IPS-NIHi11 (cell line): ENCODE data around the gene B3GNT7.
A peak's percentile ranks its signal among the peaks of the same experiment; 100 is the strongest.
"Not testable (repeated sequence)": the region's sequence is repeated elsewhere in the genome, so short reads cannot be mapped to it uniquely, and the experiment has no call there.

ENCODE experiments used
- DNase-seq: peaks from one replicate; pipeline ENCODE4 v3.0.0; 2012; ENCODE audit warnings: mixed read lengths, low spot score

The B3GNT7 gene

DNA sequence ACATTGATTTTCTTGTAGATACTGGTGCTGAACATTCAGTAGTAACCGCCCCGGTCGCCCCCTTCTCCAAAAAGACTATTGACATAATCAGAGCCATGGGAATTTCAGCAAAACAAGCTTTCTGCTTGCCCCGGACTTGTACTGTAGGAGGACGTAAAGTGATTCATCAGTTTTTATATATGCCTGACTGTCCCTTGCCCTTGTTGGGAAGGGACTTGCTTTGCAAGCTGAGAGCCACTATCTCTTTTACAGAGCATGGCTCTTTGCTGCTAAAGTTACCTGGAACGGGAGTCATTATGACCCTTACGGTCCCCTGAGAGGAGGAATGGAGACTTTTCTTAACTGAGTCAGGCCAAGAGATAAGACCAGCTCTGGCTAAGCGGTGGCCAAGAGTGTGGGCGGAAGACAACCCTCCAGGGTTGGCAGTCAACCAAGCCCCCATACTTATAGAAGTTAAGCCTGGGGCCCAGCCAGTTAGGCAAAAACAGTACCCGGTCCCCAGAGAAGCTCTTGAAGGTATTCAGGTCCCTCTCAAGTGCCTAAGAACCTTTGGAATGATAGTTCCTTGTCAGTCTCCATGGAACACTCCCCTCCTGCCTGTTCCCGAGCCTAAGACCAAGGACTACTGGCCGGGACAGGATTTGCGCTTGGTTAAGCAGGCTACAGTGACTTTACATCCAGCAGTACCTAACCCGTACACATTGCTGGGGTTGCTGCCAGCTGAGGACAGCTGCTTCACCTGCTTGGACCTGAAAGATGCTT, 8.1 kb downstream of the B3GNT7 start:
- not testable (repeated sequence) for DNase-seq

DNA sequence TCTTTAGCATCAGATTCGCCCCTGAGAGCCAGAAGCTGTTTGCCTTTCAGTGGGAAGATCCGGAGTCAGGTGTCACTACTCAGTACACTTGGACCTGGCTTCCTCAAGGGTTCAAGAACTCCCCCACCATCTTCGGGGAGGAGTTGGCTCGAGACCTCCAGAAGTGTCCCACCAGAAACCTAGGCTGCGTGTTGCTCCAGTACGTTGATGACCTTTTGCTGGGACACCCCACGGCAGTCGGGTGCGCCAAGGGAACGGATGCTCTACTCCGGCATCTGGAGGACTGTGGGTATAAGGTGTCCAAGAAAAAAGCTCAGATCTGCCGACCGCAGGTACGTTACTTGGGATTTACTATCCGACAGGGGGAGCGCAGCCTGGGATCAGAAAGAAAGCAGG, 8.7 kb downstream of the B3GNT7 start:
- DNase-seq = not testable (repeated sequence)

DNA sequence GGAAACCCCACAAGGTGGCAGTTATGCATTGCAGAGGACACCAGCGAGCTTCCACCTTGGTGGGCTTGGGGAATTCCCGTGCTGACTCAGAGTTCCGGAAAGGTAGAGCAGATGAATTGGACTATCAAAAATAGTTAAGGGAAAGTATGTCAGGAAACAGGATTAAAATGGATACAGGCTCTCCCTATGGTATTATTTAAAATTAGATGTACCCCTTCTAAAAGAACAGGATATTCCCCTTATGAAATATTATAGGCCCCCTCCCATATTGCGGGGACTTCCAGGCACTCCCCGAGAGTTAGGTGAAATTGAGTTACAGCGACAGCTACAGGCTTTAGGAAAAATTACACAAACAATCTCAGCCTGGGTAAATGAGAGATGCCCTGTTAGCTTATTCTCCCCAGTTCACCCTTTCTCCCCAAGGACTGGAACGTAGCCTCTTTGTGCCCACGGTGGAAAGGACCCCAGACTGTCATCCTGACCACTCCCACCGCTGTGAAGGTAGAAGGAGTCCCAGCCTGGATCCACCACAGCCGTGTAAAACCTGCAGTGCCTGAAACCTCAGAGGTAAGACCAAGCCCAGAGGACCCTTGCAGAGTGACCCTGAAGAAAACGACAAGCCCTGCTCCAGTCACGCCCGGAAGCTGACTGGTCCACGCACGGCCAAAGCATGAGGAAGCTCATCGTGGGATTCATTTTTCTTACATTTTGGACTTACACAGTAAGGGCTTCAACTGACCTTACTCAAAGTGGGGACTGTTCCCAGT, 10.3 kb downstream of the B3GNT7 start:
- not testable (repeated sequence) for DNase-seq

DNA sequence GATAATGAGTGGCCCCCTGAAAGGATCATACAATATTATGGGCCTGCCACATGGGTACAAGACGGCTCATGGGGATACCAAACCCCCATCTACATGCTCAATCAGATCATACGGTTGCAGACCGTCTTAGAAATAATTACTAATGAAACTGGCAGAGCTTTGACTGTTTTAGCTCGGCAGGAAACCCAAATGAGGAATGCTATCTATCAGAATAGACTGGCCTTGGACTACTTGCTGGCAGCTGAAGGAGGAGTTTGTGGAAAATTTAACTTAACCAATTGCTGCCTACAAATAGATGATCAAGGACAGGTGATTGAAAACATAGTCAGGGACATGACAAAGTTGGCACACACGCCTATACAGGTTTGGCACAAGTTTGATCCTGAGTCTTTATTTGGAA, 12.2 kb downstream of the B3GNT7 start:
- not testable (repeated sequence) for DNase-seq

DNA sequence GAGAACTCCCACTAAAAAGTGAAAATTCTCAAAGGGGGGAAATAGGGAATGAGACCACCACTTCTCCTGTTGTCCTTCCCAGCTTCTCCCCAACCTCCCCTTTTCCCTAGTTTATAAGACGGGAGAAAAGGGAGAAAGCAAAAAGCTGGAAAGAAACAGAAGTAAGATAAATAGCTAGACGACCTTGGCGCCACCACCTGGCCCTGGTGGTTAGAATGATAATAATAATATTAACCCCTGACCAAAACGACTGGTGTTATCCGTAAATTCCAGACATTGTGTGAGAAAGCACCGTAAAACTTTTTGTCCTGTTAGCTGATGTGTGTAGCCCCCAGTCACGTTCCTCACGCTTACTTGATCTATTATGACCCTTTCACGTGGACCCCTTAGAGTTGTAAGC, 12.8 kb downstream of the B3GNT7 start:
- not testable (repeated sequence) for DNase-seq

DNA sequence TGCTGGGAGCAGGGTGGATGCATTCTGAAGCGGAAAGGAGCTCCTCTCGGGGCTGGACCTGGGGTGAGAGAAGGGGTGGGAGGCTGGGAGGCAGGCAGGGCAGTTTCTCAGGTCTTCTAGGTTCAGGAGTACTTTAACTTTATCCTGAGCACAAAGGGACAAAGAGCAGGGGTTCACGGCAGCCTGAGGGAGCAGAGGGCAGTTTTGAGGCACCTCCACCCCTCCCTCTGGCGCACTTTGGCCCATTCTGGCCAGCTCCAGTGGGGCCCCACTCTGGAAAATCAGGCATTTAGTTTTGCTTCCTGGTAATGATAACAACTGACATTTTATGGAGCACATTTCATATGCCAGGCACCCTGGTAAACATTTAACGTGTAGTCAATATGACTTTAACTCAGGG, 14.3 kb downstream of the B3GNT7 start:
- no peak for DNase-seq

DNA sequence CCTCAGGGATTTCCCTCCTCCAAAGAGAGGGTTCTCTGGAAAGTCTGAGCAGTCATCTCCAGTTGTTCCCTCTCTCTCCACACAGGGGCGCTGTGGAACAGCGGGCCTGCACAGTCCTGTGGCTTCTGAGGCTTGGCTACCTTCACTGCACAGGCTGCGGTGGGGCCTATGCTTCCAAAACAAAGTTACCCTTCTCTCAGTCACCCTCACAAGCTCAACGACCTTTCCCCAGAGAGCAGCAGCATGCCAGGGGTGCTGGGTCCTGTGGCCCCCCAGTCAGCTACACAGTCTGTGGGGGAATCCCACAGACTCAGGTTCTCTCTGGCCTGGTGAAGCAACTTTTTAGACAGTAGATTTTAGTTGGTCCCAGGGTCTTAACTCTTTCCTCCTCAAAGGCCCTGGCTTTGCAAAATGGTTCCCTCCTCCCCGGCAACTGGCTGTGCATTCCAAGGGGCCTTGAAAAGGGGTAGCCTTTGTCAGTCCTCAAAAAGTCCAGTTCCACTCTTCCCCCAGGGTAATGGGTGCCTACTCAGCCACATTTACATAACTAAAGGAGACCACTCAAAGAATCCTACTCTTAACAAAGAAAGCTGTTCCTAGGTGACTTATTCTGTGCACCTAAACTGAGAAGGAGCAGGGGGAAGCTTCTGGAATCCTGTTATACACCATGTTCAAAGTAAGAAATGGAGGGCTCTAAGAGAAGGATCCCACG, 14.9 kb downstream of the B3GNT7 start:
- peak; percentile 45 for DNase-seq

DNA sequence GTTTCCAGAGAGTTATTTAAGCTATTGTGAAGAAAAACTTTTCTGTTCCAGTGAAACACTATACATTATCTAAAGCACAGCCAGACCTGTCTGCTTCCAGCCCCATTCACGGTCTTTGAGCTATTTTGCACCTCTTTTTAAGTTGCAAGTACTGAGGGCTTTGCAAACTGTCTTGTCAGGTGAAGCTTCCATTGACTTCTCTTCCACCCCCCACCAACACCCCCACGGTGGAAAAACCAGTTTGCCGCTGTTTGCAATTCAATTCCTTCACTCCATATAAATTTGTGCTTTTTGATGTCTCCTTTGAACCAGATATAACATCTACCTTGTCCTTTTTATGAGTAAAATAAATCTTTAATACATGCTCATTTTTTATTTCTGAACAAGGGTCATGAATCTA, 15.7 kb downstream of the B3GNT7 start:
- DNase-seq = no peak

DNA sequence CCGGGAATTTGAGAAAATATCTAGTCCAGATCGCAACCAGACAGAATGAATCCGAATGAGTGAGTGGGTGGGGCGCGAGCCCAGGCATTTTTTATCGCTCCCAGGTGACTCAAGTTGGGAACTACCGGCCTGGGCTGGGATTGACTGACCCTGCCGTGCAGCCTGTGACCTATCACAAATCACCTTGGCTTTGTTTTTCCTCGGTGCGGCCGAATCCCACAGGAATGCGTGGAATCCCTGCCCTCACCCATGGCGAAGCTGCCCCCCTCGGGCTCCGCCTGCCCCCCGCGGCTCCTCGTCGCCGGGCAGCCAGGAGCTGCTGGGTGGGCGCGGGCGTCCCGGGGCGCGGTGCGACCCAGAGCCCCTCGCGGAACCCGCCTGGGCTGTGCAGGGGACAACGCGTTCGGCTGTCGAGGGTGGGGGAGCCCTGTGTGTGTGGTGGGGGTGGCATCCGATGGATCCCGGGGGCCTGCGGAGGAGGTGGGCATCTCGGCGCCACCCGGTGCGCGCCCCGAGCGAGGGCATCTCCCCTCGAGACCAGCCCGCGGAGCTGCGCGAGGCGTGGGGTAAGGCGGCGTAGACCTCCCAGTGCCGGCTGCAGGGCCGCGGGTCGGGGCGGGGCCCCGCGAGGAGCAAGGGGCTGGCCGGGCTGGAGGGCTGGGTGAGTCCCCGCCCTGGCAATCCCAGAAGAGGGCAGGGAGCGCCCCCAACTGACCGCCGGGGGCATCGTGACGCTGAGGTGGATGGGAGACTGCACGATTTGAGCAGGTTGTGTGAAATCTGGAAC, 16.5 kb downstream of the B3GNT7 start:
- peak; percentile 85 for DNase-seq

DNA sequence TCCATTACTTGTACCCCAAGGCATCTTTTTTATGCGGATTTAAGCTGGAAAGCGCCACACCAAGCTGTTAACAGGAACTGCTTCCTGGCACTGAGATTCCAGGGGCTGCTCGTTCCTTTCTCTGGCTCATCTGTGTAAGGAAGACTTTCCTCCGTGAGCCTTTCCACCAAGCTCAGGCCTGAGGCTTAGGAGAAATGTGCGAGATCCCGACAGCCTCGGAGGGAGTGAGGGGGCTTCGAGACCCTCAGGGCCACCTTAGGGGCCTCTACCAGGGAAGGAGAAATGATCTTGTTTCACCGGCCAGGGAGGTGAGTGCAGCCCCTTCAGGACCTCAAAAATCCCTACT, 17.1 kb downstream of the B3GNT7 start:
- no peak for DNase-seq

DNA sequence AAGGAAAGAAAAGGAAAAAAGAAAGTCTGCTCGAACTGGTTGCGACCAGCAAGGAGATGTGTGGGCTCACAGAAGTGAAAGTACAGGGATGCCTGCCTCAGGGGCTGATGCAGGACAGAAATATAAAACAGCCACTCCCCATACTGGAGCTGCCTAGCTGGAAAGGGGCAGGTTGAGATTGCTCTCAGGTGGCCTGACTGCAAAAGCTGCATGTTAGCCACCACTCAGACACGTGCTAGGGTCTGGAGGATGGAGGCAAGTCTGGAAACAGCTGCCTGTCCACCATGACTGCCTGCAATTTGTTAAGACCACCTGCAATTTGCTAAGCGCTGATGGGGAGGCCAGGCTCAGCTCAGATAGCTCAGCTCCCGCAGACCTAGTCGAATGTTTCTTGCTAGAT, 17.9 kb downstream of the B3GNT7 start:
- no peak for DNase-seq

DNA sequence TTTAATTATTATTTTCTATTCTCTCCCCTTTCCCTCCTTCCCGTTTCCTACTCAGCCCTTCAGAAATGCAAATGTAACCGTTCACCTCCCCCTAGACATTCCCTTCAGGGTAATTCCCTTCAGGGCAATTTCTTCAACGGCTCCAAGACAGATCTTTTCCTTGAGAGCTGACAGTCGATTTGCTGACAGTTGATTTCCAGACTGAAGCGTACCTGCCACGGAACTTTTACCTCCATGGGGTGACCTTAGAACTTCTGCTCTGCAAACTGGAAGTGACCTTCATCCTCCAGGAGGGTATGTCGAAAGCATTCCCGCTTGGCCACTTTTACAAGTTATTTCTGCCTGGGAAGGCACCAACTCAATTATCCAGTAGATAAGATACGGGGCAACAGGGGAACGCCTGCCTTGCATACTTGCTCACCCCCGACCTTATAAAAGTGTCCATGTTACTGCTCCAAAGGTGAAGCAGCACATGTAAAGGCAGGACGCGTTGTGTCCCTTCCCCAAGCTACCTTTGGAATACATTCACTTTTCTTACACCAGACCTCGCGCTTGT, 18.5 kb downstream of the B3GNT7 start:
- DNase-seq = peak; percentile 4

DNA sequence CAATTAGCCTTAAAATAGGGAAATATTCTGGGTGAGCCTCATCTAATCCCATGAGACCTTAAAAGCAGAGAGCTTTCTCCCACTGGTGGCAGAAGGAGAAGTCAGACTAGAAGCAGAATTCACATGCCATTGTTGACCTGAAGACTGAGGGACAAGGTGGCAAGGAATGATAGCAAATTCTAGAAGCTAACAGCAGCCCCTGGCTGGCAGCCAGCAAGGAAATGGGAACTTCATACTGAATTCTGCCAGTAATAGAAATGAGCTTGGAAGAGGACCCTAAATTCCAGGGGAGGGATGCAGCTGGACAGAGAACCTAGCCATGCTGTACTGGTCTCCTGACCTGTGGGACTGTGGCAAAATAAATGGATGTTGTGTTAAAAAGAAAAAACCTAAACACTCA, 19.5 kb downstream of the B3GNT7 start:
- DNase-seq = no peak

DNA sequence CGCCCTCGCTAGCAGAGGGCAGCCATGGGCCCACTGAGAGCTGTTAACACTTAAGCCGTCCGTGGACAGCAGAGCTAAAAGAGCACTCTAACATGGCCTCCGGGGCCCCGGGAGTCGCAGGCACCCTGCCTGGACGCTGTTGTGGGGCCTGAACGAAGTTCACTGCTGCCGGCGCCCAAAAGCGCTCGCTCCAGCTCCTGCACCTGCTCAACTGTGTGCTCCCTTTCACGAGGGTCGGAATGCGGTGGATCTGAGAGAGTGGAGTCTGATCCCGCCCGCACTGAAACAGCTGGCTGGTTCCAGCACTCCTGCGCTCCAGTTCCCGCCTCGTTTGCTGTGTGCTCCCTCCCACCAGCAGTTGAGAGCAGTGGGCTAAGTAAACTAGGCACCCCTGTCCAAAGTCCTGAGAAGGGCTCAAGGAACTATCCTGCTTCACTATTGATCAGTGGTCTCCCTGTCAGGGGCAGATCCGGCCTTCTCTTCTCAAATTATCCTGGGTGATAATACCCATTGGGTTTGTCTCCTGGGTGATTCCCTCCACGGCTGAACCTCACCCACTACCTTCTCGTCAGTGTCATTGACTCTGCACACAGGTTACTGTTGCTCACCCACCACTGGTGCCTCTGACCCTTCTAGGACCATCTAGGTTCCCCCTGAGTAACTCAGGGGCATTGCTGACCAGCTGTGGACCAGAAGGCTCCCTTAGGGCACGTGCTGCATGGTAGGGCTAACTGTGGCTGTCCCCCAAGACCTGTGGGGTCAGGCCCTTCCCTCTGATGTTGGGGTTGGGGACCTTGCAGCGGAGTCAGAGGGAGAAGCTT, 23.5 kb downstream of the B3GNT7 start:
- DNase-seq = no peak

DNA sequence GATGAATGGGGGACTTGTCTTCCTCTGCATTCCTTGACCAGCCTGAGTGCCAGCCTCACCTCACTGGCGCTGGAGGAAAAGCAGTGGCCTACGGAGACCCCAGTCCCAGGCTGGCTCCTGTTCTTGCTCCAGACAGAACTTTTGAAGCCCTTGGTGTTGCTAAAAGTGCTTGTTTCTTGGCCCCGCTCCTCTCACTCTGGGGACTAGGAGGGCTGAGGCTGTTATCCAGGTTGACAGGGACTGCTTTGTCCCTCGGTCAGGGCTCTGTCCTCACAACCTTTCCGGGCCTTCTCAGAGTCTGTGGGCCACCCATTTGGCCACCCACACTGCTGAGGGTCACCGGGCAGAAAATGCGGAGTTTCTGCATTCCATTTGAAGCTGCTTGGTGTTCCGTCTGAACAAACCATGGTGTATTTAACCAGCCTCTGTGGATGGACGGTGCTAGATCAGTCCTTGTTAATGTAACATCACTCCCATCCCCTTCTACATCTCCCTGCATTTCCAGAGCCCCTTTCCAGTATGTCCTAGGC, 25.6 kb downstream of the B3GNT7 start:
- DNase-seq = no peak

DNA sequence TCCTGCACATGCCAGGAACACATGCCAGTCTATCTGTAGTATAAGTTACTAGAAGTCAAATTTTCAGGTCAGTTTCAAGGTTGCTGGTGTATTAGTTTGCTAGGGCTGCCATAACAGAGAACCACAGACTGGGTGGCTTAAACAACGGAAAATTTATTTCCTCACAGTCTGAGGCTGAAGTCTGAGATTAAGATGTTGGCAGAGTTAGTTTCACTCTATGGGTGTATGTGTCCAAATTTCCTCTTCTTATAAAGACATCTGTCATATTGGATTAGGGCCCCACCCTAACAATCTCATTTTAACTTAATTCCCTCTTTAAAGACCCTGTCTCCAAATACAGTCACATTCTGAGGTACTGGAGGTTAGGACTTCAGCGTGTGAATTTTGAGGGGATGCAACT, 26.5 kb downstream of the B3GNT7 start:
- no peak for DNase-seq

DNA sequence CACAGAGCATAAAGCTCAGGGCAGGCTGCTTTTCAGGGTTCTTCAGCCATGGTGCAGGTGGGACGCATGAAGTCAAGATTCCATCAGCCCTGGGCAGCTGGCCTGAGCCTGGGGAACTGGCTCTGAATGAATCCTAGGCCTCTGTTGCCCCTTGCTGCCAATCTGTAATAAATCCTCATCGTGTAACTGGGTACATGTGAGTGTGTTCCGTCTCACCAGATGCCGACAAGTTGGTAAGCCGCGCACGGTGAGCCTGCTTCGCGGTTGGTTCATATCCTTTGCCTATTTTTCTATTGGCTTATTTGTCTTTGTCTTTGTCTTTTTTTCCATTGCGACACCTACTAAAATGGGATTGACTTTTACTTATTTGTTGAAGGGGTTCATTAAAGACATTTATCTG, 27.7 kb downstream of the B3GNT7 start:
- DNase-seq = no peak

DNA sequence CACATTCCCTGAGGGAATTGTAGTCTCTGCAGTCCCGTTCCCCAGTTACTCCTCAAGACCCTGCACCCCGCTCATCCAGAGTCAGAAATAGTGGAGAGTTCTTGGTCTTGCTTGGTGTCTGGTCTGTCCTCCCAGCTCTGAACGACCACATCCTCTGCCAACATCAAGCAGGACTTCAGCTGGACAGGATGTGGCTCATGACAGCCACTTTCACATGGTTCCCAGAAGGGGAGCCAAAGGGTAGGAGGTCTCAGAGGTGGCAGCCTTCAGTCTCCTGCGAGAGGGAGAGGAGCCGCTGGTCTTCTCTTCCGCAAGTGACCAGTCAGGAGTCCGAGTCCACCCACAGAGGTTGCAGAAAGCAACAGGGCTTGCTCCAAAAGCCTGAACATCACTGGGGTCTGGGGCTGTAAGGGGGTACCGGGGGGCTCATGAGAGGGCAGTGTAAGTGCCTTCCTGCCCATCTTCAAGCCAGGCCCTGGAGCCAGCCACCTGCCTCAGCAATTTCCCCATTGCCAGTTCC, 29.8 kb downstream of the B3GNT7 start:
- no peak for DNase-seq

DNA sequence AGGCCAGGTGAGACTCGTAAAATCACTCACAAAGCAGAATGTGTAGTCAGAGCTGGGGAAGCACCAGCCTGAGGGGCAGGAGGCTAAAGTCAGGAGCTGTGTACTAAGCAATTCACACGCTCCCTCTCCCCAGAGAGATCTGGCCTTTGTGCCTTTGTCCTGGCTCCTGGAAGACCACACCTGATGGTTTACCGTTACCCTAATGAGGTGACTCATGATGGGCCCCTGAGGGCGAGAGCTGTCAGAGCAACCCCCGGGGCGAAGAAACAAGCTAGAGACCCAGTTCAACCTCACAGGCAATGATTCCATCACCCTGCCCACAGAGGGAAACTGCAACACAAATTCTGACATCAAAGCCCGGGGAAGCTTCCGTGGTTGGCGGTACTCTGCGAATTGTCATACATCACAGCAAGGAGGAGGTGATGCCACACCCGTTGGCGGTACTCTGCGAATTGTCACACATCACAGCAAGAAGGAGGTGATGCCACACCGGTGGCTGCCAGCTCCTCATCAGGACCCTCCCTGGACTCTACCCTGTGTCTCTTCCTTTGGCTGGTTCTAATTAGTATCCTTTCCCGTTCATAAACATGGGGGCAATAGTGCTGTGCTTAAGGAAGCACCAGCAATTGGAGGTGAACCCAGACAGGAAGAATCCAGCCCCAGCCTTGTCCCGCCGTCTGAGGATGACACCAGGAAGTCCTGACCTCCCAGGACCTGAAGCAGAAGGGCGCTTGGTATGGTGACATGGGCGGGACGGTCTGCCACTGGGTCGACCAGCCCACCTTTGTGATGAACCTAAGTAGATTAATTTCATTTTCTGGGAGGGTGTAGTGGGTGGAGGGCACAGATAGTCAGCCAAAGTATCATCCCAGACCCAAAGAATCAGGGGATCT, 30.5 kb downstream of the B3GNT7 start:
- DNase-seq = no peak

DNA sequence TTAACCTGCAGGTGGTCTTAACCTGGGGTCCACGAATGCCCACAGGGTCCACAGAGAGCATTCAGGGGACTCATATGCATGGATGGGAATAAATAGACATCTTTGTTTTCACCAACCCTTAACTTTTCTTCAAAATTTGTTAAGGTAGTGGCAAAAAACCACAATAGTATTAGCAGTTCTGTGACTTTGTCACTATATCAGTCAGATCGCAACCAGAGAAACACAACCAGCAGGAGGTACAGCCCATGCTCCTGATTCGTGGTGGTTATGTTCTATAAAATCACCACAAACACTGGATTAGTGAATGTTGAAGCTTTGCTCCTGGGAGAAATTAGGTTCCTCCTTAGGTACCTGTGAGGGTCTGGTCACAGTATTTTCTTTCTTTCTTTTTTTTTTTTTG, 31.6 kb downstream of the B3GNT7 start:
- DNase-seq = no peak
